NCI-H526 treated with DMSO at 0.1 percent for 48 hours (cell line): ENCODE results near the gene TPGS1.
A peak's percentile ranks its signal among the peaks of the same experiment; 100 is the strongest.

Experiments used
- DNase-seq: peaks from one replicate; lab custom pipeline; 2025; lab: John Stamatoyannopoulos, UW

The TPGS1 gene

DNA sequence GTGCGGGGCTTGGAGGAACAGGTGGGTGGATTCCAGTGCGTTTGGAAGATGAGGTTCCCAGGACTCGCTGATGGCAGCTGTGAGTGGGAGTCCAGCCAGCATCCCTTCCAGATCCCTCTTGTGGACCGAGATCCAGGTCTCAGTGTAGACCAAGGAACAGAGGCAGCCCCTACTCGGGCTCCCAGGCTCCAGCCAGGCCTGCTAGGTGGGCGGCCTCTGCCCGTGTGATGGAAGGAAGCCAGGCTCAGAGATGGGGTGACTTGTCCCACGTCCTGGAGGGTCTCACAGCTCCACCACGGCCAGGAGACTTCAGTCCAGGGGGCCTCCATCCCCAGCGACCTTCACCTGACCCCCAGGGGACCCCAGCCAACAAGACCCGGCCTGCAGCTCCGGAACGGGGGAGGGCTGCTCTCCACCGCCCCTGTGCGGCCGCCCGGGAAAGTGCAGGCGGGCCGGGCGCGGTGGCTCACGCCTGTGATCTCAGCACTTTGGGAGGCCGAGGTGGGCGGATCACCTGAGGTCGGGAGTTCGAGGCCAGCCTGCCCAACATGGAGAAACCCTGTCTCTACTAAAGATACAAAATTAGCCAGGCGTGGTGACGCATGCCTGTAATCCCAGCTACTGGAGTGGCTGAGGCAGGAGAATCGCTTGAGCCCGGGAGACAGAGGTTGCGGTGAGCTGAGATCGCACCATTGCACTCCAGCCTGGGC, 11.7 kb upstream of the TPGS1 start:
- DNase-seq, result peak; percentile 45

DNA sequence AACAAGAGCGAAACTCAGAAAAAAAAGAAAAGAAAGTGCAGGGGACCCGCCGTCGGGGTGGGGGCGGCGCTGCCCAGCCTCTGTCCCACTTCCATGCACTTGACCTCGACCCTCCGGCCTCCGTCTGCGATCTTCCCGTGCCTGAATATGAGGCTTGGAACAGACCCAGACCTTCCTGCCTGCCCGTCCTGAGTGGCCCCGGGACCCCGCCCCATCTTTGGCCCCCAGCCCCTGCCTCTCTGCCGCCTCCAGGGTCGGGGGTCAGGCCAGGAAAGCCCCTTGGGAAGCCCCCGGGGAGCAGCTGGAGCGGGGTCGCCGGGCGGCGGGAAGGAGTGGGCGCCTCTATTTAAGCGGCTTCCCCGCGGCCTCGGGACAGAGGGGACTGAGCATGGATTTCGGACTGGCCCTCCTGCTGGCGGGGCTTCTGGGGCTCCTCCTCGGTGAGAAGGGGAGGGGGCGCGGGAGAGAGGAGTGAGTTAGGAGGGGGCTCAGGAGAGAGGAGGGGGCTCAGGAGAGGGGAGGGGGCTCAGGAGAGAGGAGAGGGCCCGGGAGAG, 11.1 kb upstream of the TPGS1 start, which contains the start of gene MADCAM1:
Gene MADCAM1 (plus strand): TSS at position 375 of the 554 bp plus-strand sequence. CDS start 14 bp downstream, at position 389.
- DNase-seq, result no peak

DNA sequence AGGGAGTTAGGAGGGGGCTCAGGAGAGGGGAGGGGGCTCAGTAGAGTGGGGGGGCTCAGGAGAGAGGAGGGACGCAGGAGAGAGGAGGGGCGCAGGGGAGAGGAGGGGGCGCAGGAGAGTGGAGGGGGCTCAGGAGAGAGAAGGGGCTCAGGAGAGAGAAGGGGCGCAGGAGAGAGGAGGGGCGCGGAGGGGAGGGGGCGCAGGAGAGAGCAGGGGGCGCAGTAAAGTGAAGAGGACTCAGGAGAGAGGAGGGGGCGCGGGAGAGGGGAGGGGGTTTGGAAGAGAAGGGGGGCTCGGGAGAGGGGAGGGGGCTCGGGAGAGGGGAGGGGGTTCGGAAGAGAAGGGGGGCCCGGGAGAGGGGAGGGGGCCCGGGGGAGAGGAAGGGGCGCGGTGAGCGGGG, 10.3 kb upstream of the TPGS1 start:
- no peak for DNase-seq

DNA sequence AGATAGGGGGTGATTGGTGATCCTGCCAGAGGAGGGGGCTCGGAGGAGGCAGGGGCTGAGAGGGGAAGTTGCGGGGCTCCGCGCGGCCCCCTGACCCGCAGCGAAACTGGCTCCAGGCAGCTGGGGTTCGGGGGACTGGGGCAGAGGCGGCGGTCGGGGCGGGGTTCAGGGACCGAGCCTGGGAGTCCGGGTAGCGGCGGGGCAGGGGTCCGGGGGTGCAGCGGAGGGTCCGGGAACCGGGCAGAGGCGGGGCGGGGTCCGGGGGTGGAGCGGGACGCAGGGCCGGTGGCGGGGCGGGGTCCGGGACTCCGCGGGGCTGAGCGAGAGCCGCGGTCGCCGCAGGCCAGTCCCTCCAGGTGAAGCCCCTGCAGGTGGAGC, 9.8 kb upstream of the TPGS1 start:
- no peak for DNase-seq

DNA sequence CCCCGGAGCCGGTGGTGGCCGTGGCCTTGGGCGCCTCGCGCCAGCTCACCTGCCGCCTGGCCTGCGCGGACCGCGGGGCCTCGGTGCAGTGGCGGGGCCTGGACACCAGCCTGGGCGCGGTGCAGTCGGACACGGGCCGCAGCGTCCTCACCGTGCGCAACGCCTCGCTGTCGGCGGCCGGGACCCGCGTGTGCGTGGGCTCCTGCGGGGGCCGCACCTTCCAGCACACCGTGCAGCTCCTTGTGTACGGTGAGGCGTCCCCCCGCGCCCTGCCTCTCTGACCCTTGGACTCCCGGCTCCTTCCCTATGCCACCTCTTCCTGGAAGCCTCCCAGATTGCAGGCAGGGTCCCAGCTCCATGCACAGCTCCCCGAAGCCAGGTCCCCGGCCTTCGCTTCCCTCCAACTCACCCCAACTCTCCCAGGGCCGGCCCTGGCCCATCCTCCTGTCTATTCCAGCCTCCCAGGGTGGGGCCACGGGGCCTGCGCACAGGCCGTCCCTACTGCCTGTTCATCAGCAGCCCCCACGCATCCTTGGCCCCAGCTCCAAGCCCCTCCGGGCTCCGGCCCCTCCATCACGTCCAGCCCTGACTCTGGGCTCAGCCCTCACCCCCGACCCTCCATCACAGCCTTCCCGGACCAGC, 9.3 kb upstream of the TPGS1 start:
- no peak for DNase-seq

DNA sequence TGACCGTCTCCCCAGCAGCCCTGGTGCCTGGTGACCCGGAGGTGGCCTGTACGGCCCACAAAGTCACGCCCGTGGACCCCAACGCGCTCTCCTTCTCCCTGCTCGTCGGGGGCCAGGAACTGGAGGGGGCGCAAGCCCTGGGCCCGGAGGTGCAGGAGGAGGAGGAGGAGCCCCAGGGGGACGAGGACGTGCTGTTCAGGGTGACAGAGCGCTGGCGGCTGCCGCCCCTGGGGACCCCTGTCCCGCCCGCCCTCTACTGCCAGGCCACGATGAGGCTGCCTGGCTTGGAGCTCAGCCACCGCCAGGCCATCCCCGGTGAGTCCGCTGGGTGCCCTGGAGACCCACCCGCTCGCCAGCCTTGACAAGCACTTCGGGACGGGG, 8.8 kb upstream of the TPGS1 start:
- DNase-seq, result no peak

DNA sequence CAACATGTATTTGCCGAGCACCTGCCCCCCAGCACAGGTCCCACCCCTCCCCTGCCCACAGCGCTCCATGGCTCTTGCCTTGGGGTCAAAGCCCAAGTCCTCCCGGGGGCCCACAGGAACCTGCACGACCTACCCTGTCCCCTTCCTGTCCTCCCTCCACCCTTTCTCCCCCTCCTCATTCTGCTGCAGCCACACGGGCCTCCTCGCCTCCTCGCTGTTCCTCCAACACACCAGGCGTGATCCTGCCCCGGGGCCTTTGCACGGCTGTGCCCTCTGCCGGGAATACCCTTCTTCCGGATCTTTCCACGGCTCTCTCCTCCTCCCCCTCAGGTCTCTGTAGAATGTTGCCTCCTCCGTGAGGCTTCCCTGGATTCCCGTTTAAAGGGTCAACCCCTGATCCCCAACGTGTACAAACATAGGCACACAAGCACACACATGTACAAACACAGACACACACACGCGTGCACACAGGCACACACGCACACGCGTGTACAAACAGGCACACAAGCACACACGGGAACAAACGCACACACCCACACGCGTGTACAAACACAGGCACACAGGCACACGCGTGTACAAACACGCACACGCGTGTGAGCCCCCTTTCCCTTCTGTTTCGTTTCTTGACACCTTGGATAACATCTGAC, 8.2 kb upstream of the TPGS1 start:
- DNase-seq, result no peak

DNA sequence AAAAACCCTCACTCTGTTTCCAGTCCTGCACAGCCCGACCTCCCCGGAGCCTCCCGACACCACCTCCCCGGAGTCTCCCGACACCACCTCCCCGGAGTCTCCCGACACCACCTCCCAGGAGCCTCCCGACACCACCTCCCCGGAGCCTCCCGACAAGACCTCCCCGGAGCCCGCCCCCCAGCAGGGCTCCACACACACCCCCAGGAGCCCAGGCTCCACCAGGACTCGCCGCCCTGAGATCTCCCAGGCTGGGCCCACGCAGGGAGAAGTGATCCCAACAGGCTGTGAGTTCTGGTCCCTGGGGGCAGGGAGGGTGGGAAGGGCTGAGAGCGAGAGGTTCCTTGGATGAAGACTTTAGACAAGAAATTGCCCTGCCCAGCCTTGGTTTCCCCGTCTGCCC, 5.7 kb upstream of the TPGS1 start:
- no peak for DNase-seq

DNA sequence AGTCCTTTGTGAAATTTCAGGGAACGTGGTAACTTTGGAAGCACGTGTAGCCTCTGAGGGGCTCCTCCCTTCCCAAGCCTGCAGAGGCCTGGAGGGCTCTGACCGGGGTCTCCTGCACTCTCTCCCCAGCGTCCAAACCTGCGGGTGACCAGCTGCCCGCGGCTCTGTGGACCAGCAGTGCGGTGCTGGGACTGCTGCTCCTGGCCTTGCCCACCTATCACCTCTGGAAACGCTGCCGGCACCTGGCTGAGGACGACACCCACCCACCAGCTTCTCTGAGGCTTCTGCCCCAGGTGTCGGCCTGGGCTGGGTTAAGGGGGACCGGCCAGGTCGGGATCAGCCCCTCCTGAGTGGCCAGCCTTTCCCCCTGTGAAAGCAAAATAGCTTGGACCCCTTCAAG, 2.7 kb upstream of the TPGS1 start:
- no peak for DNase-seq

DNA sequence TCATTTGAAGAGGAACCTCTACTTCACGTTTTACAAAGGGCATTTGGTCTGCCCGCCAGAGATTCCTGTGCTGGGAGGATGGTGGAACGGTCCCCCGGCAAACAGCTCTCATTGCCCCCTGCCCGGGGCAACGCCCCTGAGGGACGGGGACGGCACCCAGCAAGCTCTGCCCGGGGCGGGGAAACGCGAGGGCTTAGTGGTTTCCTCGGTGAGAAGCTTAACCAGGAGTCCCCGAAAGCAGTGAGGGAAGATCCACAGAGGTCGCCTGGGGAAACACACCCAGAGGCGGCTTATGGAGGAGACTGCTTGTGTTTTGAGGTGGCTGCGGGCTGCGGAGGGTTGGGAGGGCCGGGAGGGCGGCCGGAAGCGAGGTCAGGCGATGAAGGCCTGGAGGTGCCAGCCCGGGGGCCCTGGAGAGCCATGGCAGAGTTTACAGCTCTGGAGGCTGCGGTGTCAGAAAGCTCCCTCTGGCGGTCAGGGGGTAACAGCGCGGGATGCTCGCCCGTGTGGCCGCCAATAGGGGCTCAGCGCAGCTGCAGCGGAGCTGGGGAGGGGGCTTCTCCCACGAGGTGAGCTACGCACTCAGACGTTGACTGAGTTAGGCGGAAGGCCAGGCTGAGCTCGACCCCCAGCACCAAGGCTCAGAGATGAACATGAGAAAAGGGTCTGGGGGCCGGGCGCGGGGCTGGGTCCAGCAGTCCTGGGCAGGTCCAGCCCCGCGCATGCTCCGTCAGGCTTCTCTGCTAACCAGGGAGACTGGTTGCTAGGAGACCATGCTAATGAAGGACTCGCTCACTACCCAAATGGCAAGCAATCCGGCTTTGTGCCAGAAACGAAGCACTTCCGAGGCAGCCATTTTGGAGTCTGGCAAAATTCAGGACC, 652 bp upstream of the TPGS1 start:
- DNase-seq, result peak; percentile 94

DNA sequence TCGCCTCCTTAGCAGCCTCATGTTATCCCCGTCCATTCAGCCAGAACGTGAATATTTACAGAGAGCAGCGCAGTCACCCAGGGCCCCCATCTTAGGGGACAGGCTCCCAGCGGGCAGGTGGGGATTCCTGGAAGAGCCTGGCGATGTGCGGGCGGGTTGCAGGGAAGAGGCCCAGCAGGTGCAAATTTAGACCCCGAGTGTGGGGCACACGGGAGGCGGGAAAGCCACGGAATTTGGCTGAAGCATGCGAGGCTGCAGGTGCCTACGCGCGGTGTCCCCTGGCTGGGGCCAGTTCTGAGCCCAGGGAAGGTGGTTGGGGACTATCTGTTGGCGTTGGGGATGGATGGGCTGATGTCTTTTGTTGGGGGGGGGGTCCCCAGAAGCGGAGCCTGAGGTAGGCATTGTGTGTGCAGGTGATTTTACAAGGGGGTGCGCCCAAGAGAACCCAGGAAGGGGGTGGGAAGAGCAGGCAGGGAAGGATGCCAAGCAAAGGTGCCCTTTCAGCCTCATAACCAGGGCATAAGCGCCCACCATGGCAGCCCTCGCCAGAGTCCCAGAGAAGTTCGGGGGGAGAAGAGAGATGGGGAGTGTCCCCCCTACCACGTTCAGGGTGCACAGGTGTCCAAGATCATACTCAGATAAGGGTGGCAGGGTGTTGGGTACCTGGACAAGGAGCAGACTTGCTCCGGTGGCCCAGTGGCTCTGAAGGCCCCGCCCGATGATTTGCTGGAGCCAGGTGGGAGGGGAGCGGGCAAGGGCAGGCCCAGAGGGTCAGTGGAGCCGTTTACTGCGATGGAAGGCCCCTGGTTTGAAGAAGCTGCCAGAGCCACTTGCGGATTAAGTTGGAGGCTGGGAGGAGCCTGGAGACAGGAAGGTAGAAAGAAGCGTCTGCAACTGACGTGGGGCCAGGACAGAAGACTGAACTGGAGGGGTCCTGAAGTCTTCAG, 1.2 kb downstream of the TPGS1 start:
- DNase-seq, result no peak

DNA sequence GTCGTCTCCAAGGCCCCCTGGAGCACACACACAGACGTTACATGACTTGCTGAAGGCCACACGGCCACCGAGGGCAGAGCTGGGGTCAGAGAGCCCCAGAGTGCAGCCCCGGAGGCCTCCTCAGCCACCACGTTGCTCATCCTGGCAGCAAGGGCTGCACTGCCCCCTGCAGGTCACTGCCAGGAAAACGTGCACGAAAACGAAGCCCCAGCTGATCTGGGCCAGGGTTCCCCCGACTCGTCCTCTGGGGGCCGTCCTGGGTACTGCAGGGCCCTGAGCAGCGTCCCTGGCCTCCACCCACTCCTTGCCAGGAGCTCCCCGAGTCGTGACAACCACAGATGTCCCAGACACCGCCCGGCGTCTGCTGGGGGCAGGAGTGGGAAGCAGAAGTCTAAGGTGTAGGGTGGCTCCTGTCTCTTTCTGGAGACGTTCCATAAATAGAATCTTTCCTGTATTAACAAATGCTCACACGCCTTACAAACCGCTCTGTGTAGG, 3.4 kb downstream of the TPGS1 start:
- peak; percentile 33 for DNase-seq

DNA sequence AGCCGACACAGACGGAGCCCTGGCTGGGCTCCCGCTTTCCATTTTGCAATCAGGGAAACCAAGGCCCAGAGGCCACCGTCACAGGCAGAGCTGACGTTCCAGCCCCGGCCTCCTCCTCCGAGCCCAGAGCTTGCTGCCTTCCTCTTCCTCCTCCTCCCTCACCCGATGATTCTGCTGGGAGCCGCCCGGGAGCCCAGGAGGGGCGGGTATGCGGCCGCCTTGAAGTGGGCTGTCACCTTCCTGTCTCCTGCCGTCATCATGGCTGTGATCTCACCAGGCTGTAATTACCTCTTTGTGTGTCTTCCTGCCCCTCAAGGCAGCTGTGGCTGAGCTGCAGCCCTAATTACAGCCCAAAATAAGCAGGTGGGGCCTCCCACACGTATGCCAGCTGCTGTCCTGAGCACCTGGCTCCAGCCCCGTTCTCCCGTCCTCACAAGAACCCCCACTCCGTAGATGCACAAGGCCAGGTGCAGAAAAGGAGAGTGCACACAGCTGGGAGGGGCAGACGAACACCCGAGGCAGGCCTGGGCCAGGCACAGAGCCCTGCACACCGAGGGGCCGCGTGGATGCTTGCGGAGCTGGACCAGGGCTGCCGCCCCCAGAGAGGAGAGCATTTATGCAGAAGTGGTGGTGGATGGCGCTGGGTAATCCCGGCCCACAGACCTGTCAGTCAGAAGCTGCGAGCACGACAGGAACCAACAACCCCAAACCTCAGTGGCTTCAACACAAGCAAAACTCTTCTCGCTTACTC, 4.0 kb downstream of the TPGS1 start:
- DNase-seq, result peak; percentile 32

DNA sequence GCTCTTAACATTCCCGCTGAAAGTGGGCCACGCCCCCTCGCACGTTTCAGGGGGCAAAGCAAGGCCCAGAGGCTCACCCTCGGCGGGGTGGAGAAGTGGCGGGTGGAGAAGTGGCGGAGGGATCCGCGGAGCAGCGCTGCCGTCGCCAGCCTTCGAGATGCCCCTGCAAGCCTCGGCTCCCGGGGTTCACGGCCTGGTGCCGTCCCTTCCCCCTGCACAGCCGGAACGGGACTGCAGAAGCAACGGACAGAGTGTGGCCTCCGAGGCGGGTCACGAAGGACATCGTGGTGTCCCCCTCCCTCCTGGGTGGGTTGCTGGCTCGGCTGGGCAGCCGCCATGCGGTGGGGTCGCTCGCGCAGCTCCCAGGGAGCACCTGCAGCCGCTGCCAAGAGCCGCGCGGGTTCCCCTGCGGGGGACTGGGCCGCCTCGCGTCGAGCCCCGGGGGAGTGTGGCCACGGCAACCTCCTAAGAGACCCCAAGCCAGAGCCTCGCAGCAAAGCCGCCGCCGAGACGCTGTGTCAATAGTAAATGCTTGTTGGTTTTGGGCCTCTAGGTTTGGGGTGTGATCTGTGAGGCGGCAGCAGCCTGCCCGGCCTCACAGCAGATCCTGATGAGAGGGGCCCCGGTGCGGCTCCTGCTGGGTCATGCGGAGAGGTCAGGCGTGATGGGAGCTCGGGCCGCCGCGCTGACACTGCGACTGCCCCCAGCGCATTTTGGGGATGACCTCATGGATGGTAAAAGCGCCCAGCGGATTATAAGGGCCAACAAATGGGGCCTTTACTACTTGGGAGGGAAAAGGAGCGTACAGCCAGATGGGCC, 5.5 kb downstream of the TPGS1 start:
- no peak for DNase-seq

DNA sequence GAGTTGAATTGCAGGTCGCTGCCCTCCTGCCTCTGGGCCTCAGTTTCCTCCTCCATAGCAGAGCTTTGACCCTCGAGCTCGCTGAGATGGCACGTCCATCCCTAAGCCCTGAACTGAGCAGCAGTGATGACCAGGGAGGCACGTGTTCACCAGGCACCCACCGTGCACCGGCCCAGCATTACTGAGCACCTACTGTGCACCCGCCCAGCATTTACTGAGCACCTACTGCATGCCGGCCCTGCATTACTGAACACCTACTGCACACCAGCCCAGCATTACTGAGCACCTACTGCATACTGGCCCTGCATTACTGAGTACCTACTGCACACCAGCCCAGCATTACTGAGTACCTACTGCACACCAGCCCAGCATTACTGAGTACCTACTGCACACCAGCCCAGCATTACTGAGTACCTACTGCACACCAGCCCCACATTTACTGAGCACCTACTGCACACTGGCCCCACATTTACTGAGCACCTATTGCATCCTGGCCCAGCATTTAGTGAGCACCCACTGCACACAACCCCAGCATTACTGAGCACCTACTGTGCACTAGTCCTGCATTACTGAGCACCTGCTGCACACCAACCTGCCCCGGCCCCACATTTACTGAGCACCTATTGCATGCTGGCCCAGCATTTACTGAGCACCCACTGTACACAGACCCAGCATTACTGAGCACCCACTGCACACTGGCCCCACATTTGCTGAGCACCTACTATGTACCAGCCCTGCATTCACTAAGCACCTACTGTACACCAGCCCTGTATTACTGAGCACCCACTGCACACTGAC, 6.3 kb downstream of the TPGS1 start:
- DNase-seq, result no peak

DNA sequence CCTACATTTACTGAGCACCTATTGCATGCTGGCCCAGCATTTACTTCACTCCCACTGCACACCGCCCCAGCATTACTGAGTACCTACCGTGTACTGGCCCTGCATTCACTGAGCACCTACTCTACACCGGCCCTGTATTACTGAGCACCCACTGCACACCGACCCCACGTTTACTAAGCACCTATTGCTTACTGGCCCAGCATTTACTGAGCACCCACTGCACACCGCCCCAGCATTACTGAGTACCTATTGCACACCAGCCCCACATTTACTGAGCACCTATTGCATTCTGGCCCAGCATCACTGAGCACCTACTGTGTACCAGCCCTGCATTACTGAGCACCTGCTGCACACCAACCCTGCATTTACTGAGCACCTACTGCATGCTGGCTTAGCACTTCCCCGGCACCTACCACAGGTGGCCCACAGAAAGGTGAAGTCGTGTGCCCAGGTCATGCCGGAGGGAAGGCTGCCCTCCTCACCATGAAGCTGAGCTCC, 6.9 kb downstream of the TPGS1 start:
- no peak for DNase-seq

DNA sequence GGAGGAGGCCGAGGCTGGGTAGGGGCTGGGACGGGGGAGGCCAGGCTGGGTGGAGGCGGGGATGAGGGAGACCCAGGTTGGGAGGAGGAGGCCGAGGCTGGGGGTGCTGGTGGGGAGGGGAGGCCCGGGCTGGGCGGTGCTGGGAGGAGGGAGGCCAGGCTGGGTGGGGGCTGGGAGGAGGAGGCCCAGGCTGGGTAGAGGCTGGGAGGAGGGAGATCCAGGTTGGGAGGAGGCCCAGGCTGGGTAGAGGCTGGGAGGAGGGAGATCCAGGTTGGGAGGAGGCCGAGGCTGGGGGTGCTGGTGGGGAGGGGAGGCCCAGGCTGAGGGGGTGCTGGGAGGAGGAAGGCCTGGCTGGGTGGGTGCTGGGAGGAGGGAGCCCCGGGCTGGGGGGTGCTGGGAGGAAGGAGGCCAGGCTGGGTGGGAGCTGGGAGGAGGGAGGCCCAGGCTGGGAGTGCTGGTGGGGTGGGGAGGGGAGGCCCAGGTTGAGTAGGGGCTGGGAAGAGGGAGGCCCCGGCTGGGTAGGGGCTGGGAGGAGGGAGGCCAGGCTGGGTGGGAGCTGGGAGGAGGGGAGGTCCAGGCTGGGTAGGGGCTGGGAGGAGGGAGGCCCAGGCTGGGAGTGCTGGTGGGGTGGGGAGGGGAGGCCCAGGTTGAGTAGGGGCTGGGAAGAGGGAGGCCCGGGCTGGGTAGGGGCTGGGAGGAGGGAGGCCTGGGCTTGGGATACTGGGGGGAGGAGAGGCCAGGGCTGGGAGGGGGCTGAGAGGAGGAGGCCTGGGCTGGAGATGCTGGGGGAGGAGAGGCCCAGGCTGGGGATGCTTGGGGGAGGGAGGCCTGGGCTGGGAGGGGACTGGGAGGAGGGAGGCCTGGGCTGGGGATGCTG, 10.7 kb downstream of the TPGS1 start:
- DNase-seq, result no peak
